GM12878 (cell line): ENCODE results near the gene RMC1. TPM values are rescaled to one million over a fixed set of nuclear protein-coding genes. Genes with fewer than 3 reads are reported as not detected.
A peak's percentile ranks its signal among the peaks of the same experiment; 100 is the strongest.

Source experiments
- ATAC-seq: fragments of 200-7000 bp; cut with Tn5 transposase; 3 replicates; pipeline ENCODE4 v1.9.1; 2020; ENCODE audit warnings: mild to moderate bottlenecking, moderate library complexity
- BruUV-seq: library from RNA; stranded (reverse); fragments of 400-500 nt; replicated peaks from 2 replicates; lab custom pipeline; 2021; lab: Mats Ljungman, UMichigan
- CTCF ChIA-PET: fragments of 300-600 bp; sonication (Branson Sonifier 250); formaldehyde crosslinking; extraction: SDS; loops from one replicate; lab custom pipeline; 2021; ENCODE audit warnings: inconsistent platforms; lab: Yijun Ruan, JAX
- POLR2A ChIA-PET: fragments of 350-600 bp; formaldehyde crosslinking; extraction: SDS; loops from one replicate; lab custom pipeline; 2021; ENCODE audit warnings: inconsistent platforms; lab: Charles Lee
- RAD21 ChIA-PET: fragments of 300-600 bp; sonication (Branson Sonifier 250); formaldehyde crosslinking; loops from one replicate; lab custom pipeline; 2023; ENCODE audit warnings: antibody characterized with exemption; ENCODE audit not compliant: unreplicated experiment; lab: Charles Lee
- SMC1A ChIA-PET: fragments of 300-600 bp; sonication (Branson Sonifier 250); formaldehyde crosslinking; loops from one replicate; lab custom pipeline; 2023; ENCODE audit not compliant: unreplicated experiment, uncharacterized antibody; lab: Charles Lee
- DNase-seq: peaks from one replicate; pipeline ENCODE4 v3.0.0-alpha.2; 2011; ENCODE audit warnings: low read depth, low spot score
- FAIRE-seq: peaks from 3 replicates; lab custom pipeline; 2011; peaks lifted over from hg19 to GRCh38; lab: Jason Lieb, UNC
- H2AFZ ChIP-seq: 2 replicates; pipeline ENCODE4 v1.6.0; 2011; ENCODE audit warnings: low read depth, low read length, control low read depth; ENCODE audit not compliant: control insufficient read depth
- H3K27ac ChIP-seq: 2 replicates; pipeline ENCODE4 v1.5.1; 2011; ENCODE audit warnings: control low read depth; ENCODE audit not compliant: control insufficient read depth, insufficient read depth
- H3K27me3 ChIP-seq, 2 experiments: replicated peaks in 1 of 2; 2 replicates each; pipeline versions ENCODE4 v1.6.0 to v1.6.1; 2011; ENCODE audit warnings: low read length in 1 of 2; ENCODE audit not compliant: control insufficient read depth in 2 of 2, insufficient read depth in 2 of 2
- H3K36me3 ChIP-seq, 2 experiments: 2 replicates each; pipeline ENCODE4 v1.5.1; 2011; ENCODE audit warnings: low read length in 1 of 2; ENCODE audit not compliant: control insufficient read depth in 2 of 2, insufficient read depth in 2 of 2
- H3K4me1 ChIP-seq: 2 replicates; pipeline ENCODE4 v1.6.1; 2011; ENCODE audit warnings: mild to moderate bottlenecking, low read length, moderate library complexity, mixed read lengths; ENCODE audit not compliant: control insufficient read depth, insufficient read depth
- H3K4me2 ChIP-seq: 2 replicates; pipeline ENCODE4 v1.6.0; 2011; ENCODE audit warnings: control low read depth; ENCODE audit not compliant: control insufficient read depth, insufficient read depth
- H3K4me3 ChIP-seq: fragments of 200-600 bp; sonication (generic); 2 replicates; pipeline ENCODE4 v1.5.1; 2016
- H3K79me2 ChIP-seq: 2 replicates; pipeline ENCODE4 v1.6.0; 2011; ENCODE audit warnings: low read length; ENCODE audit not compliant: control insufficient read depth, insufficient read depth
- H3K9ac ChIP-seq: 2 replicates; pipeline ENCODE4 v1.8.0; 2011; ENCODE audit warnings: low read length, control low read depth, mixed read lengths; ENCODE audit not compliant: control insufficient read depth, insufficient read depth
- H3K9me3 ChIP-seq: replicated peaks from 3 replicates; pipeline ENCODE4 v1.5.1; 2011; ENCODE audit warnings: mild to moderate bottlenecking, low read length; ENCODE audit not compliant: control insufficient read depth, insufficient read depth
- H4K20me1 ChIP-seq: 2 replicates; pipeline ENCODE4 v1.6.0; 2011; ENCODE audit not compliant: control insufficient read depth, insufficient read depth
- ATF7 ChIP-seq: fragments of 450-650 bp; IDR thresholded peaks from 2 replicates; pipeline ENCODE4 v1.6.1; 2016; ENCODE audit warnings: low read depth, mild to moderate bottlenecking
- CBX5 ChIP-seq: sonication (generic); IDR thresholded peaks from 2 replicates; pipeline ENCODE4 v1.6.1; 2016; ENCODE audit warnings: low read depth, moderate library complexity, mild to moderate bottlenecking, inconsistent platforms
- NR2C2 ChIP-seq: IDR thresholded peaks from 2 replicates; pipeline ENCODE4 v1.6.1; 2011; ENCODE audit warnings: borderline replicate concordance, low read depth; ENCODE audit not compliant: control insufficient read depth, insufficient read length
- ZNF384 ChIP-seq: IDR thresholded peaks from 2 replicates; pipeline ENCODE4 v1.6.1; 2012; ENCODE audit warnings: low read depth, mild to moderate bottlenecking, low read length, improper control_type of control experiment, borderline replicate concordance
- ZNF687 ChIP-seq: fragments of 450-650 bp; IDR thresholded peaks from 2 replicates; pipeline ENCODE4 v1.6.1; 2017; ENCODE audit warnings: mild to moderate bottlenecking, moderate library complexity
- WGBS: methylation state at CpG from one replicate; pipeline ENCODE4 v1.1.6; 2016; ENCODE audit warnings: low lambda C conversion rate; ENCODE audit not compliant: insufficient replicate concordance, insufficient coverage; ENCODE audit errors: missing lambda C conversion rate; 5-methylcytosine and 5-hydroxymethylcytosine counted together
- in situ Hi-C: fragments of 300-500 bp; cut with MboI; formaldehyde crosslinking; loops from 9 replicates; pipeline ENCODE4 v1.14.3; 2018; ENCODE audit warnings: mixed read lengths
- intact Hi-C: fragments of 100-400 bp; cut with micrococcal nuclease; formaldehyde crosslinking; loops from one replicate; pipeline ENCODE4 v1.14.2; 2022; ENCODE audit not compliant: unreplicated experiment
- polyA plus RNA-seq, 11 experiments: library from polyadenylated mRNA; depleted of rRNA in 4 of 11; unstranded in 6 of 11; stranded (reverse) in 5 of 11; fragments of >200 nt; fragmentation: Nextera tagmentation in 4 of 11; fragmentation: Illumina TruSeq in 1 of 11; extraction: Ambion mirVana in 4 of 11; extraction: Trizol in 1 of 11; gene quantifications; 1 replicate in 1 of 11; 2 replicates in 10 of 11; pipeline versions ENCODE4 v1.2.1 to v1.2.3, GENCODE V29; 2011 to 2016; ENCODE audit warnings: inconsistent platforms in 2 of 11, missing spikeins in 2 of 11, low read depth in 1 of 11
- total RNA-seq, 4 experiments: library from RNA; depleted of rRNA in 3 of 4; stranded (reverse); fragments of >200 nt in 3 of 4; fragmentation: Illumina TruSeq in 1 of 4; extraction: Trizol in 1 of 4; gene quantifications; 2 replicates each; pipeline versions ENCODE4 v1.2.1 to v1.2.3, GENCODE V29; 2013 to 2021

Gene RMC1
- total and polyA plus RNA-seq, 10 of the 15 experiments (the other 5 are each of a cell fraction or from before 2014, with no cell fraction given): 8.4 to 57.6 (median 42.5) TPM

GRCh38 chr18:23453680-23454058 lies 49.6 kb upstream of the RMC1 start:
- SMC1A ChIA-PET: interaction anchor here (0.7 to 3.3 kb wide), 19 partner anchors 9 to 165 kb away, joined by 3 to 19 read pairs (median 5); partner anchors contain the start of gene RMC1
- peaks cover 6% of the 10 kb centered on the region; the same call in 1 of the 2 replicates for H4K20me1 ChIP-seq
- intact Hi-C loops: loop anchor here (2.0 to 5.0 kb wide), 2 partner anchors 31 to 49 kb away; partner anchors contain the start of gene RMC1
- under 1% methylated on average over 11 of the region's 11 CpGs for whole genome bisulfite sequencing
- CTCF ChIA-PET: interaction anchor here (0.9 to 2.7 kb wide), 12 partner anchors 10 to 133 kb away, joined by 3 to 19 read pairs (median 4); no protein-coding TSS in a partner anchor
- H3K4me3 ChIP-seq: peak overlapping the region; percentile 84
- peaks cover 58% of the 10 kb centered on the region for H3K79me2 ChIP-seq
- DNase-seq: no peak
- no peak for FAIRE-seq
- POLR2A ChIA-PET: interaction anchor here (0.5 to 2.6 kb wide), 12 partner anchors 9 to 268 kb away, joined by 3 to 17 read pairs (median 4); partner anchors contain the start of gene RMC1
- 0 out of 4 replicates have a peak, but pooled peaks cover 0 to 3% of the 10 kb centered on the region in 2 experiments for H3K36me3 ChIP-seq
- BruUV-seq: TSS peak; percentile 69
- RAD21 ChIA-PET: interaction anchor here (0.7 to 2.9 kb wide), 17 partner anchors 9 to 226 kb away, joined by 3 to 11 read pairs (median 4); no protein-coding TSS in a partner anchor
- peak overlapping the region; percentile 75 for H3K9ac ChIP-seq
- H2AFZ ChIP-seq: no peak overlapping the region
- peak; percentile 31 for ATAC-seq
- H3K27ac ChIP-seq: peak overlapping the region; percentile 78
- TF ChIP-seq ZNF384: 0 out of 2 replicates have a peak, but pooled peaks have one; percentile 5
- TF ChIP-seq NR2C2: no peak
- no peaks in the 10 kb centered on the region for H3K27me3 ChIP-seq
- peaks cover 14% of the 10 kb centered on the region for H3K4me1 ChIP-seq
- no peaks in the 10 kb centered on the region; the same call in 2 of the 3 replicates for H3K9me3 ChIP-seq
- H3K4me2 ChIP-seq: peak overlapping the region; percentile 77; the same call in 1 of the 2 replicates
- in situ Hi-C loops: loop anchor here (25.0 kb wide), 1 partner anchor 1841 kb away; the partner anchor contains the start of genes ESCO1 and SNRPD1

- H3K27ac ChIP-seq: no peak overlapping the region
- CTCF ChIA-PET: interaction anchor here (1.4 to 1.6 kb wide), 2 partner anchors 31 to 41 kb away, joined by 6 to 7 read pairs; no protein-coding TSS in a partner anchor
- intact Hi-C loops (no loop called here), in situ Hi-C loops (loop anchor here (25.0 kb wide), 1 partner anchor 1845 kb away; the partner anchor contains the start of genes ESCO1 and SNRPD1)
- H3K9ac ChIP-seq: no peak overlapping the region
- peaks cover 17% of the 10 kb centered on the region for H4K20me1 ChIP-seq
- H3K79me2 ChIP-seq: peaks cover 88% of the 10 kb centered on the region
- no peak overlapping the region for H2AFZ ChIP-seq
- DNase-seq: no peak
- H3K36me3 ChIP-seq: peaks cover 0 to 9% of the 10 kb centered on the region in 2 experiments; a peak in 2 of 4 replicates
- SMC1A ChIA-PET: interaction anchor here (1.2 to 1.5 kb wide), 6 partner anchors 17 to 60 kb away, joined by 3 to 5 read pairs (median 4); no protein-coding TSS in a partner anchor
- BruUV-seq: TSS peak; percentile 3
- WGBS: 98% methylated on average over 2 of the region's 2 CpGs
- POLR2A ChIA-PET: no interaction called here
- no peak for FAIRE-seq
- TF ChIP-seq ATF7: peak; percentile 82
- 0 out of 2 replicates have a peak, but pooled peaks have one; percentile 13 for TF ChIP-seq ZNF687
- TF ChIP-seq CBX5: no peak
- H3K4me3 ChIP-seq: peak overlapping the region; percentile 28; the same call in 1 of the 2 replicates
- no peaks in the 10 kb centered on the region for H3K9me3 ChIP-seq
- no peaks in the 10 kb centered on the region for H3K27me3 ChIP-seq
- RAD21 ChIA-PET: interaction anchor here (1.6 kb wide), 1 partner anchor 33 kb away, joined by 3 read pairs; no protein-coding TSS in a partner anchor
- no peak for ATAC-seq
- peaks cover 6% of the 10 kb centered on the region for H3K4me1 ChIP-seq
- H3K4me2 ChIP-seq: peak overlapping the region; percentile 75
Measured at GRCh38 chr18:23456835-23457234, 46.5 kb upstream of the RMC1 start.
